Measurements from ENCODE around the gene VWA5A.

VWA5A gene

GRCh38 chr11:124114942-124115781 lies at the start of gene VWA5A:
Gene VWA5A (plus strand): TSS chr11:124115450. CDS start chr11:124117512, 2,062 bp downstream.
- DNase-seq (ENCODE audit: low read depth), result peak; percentile 77

- DNase-seq (ENCODE audit: low read depth), result no peak
These were observed 46.6 kb upstream of the VWA5A start for GRCh38 chr11:124068601-124069110.

- DNase-seq (ENCODE audit: low read depth), result peak; percentile 16
These were observed 45.5 kb upstream of the VWA5A start for GRCh38 chr11:124069429-124070401.

GRCh38 chr11:124070915-124071622 lies 44.2 kb upstream of the VWA5A start:
- DNase-seq (ENCODE audit: low read depth), result peak; percentile 39

GRCh38 chr11:124071623-124071948 lies 43.7 kb upstream of the VWA5A start:
- no peak for DNase-seq (ENCODE audit: low read depth)

- DNase-seq (ENCODE audit: low read depth), result no peak
These were observed 43.1 kb upstream of the VWA5A start for GRCh38 chr11:124072147-124072546.

GRCh38 chr11:124074554-124074953 lies 40.7 kb upstream of the VWA5A start:
- no peak for DNase-seq (ENCODE audit: low read depth)

GRCh38 chr11:124075492-124075840 lies 39.8 kb upstream of the VWA5A start:
- DNase-seq (ENCODE audit: low read depth), result no peak

GRCh38 chr11:124075841-124076651 lies 39.2 kb upstream of the VWA5A start:
- no peak for DNase-seq (ENCODE audit: low read depth)

- no peak for DNase-seq (ENCODE audit: low read depth)
These were observed 38.0 kb upstream of the VWA5A start for GRCh38 chr11:124077266-124077665.

- DNase-seq (ENCODE audit: low read depth), result no peak
These were observed 36.7 kb upstream of the VWA5A start for GRCh38 chr11:124078591-124078990.

- no peak for DNase-seq (ENCODE audit: low read depth)
These were observed 35.5 kb upstream of the VWA5A start for GRCh38 chr11:124079631-124080326.

- no peak for DNase-seq (ENCODE audit: low read depth)
These were observed 34.8 kb upstream of the VWA5A start for GRCh38 chr11:124080327-124081001.

GRCh38 chr11:124081483-124081882 lies 33.8 kb upstream of the VWA5A start:
- no peak for DNase-seq (ENCODE audit: low read depth)

- no peak for DNase-seq (ENCODE audit: low read depth)
These were observed 32.9 kb upstream of the VWA5A start for GRCh38 chr11:124082371-124082770.

- no peak for DNase-seq (ENCODE audit: low read depth)
These were observed 29.7 kb upstream of the VWA5A start for GRCh38 chr11:124085583-124085982.

GRCh38 chr11:124085997-124086846 lies 29.0 kb upstream of the VWA5A start:
- no peak for DNase-seq (ENCODE audit: low read depth)

GRCh38 chr11:124090996-124091395 lies 24.3 kb upstream of the VWA5A start:
- no peak for DNase-seq (ENCODE audit: low read depth)

- DNase-seq (ENCODE audit: low read depth), result no peak
These were observed 21.9 kb upstream of the VWA5A start for GRCh38 chr11:124093330-124093729.

All from stimulated activated CD4-positive, alpha-beta T cell treated with anti-CD3 and anti-CD28 coated beads, Interleukin-2, amount 100 ng/mL, for 4 hours (primary cell).